ENCODE results near the gene EHMT2.
"Not testable (repeated sequence)": the region's sequence is repeated elsewhere in the genome, so short reads cannot be mapped to it uniquely, and the experiment has no call there.

The EHMT2 gene

DNA sequence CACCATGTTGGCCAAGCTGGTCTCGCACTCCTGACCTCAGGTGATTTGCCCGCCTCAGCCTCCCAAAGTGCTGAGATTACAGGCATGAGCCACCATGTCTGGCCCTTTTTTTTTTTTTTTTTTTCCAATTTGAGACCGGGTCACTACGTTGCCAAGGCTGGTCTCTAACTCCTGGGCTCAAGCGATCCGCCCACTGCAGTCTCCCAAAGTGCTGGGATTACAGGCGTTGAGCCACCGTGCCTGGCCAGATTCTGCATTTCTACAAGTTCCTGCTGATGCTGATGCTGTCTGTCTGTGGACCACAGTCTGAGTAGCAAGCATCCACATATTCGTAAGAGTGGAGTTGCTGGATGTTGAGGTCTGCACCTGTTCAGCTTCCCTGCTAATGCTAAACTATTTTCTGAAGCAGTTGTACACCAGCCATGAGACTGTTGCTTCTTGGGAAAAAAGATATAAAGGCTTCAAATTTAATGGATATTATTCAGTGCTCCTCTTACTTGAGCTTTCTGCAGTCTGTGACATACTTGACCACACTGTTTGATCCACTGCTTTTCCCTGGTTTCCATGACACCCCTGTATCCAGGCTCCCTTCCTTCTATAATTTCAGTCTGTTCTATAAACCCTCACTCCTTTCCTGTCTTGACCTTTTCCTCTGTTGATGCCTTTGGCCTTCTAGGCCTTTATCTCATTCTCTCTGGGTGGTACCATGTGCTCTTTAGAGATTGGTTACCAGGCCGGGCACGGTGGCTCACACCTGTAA lies 14.5 kb upstream of the EHMT2 start:
- DNase-seq = no peak

DNA sequence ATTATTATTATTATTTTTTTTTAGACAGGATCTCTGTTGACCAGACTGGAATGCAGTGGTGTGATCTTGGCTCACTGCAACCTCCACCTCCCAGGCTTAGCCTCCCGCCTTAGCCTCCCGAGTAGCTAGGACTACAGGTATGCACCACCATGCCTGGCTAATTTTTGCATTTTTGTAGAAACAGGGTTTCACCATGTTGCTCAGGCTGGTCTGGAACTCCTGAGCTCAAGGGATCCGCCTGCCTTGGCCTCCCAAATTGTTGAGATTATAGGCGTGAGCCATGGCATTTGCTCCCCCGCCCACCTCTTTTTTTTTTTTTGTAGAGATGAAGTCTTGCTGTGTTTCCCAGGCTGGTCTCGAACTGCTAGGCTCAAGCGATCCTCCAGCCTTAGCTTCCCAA lies 11.8 kb upstream of the EHMT2 start:
- DNase-seq = not testable (repeated sequence)

DNA sequence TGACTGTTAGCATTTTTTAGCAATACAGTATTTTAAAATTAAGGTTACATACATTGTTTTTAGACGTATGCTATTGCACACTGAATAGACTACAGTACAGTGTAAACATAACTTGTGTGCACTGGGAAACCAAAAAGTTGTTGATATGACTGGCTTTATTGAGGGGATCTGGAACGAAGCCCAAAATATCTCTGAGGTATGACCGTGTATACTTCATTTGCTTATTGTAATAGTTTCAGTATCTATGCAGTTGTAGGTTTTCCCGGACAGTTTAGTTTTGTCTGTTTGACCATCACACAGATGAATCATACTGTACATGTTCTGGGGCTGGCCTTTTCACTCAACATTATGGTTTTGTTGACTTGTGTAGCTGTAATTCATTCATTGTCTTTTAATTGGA lies 11.3 kb upstream of the EHMT2 start:
- DNase-seq = no peak

DNA sequence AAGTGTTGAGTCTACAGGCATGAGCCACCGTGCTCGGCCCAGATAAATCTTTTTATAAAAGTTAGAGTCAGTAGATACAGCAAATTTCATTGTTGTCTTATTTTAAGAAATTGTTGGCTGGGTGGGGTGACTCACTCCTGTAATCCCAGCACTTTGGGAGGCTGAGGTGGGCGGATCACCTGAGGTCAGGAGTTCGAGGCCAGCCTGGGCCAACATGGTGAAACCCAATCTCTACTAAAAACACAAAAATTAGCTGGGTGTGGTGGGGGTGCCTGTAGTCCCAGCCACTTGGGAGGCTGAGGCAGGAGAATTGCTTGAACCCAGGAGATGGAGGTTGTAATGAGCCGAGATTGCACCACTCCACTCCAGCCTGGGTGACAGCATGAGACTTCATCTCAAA lies 10.8 kb upstream of the EHMT2 start:
- DNase-seq = not testable (repeated sequence)

DNA sequence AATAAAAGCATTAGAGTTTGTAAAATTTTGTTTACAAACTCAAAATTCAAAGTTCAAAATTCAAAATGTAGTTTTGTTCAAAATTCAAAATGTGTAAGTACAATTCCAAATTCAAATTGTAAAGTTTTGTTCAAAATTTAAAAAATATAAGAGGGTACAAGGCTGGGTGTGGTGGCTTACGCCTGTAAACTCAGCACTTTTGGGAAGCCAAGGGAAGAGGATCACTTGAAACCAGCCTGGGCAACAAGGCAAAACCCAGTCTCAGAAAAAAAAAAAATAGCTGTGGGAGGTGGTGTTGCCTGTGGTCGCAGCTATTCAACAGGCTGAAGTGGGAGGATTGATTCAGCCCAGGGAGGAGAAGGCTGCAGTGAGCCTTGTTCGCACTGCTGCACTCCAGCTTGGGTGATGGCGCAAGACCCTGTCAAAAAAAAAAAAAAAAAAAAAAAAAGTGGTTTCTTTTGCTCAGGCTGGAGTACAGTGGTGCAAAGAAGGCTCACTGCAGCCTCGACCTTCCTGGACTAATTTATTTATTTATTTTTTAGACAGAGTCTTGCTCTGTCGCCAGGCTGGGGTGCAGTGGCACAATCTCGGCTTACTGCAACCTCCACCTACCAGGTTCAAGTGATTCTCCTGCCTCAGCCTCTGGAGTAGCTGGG lies 9.8 kb upstream of the EHMT2 start:
- DNase-seq = no peak

DNA sequence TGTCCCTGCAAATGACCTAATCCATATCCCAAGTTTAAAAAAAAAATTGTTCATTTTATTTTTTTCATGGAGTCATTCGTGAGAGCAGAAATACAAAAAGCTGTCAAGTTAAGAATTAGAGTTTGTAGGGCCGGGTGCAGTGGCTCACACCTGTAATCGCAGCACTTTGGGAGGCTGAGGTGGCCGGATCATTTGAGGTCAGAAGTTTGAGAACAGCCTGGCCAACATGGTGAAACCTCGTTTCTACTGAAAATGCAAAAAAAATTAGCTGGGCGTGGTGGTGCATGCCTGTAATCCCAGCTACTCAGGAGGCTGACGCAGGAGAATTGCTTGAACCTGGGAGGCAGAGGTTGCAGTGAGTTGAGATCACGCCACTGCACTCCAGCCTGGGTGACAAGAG lies 9.2 kb upstream of the EHMT2 start:
- not testable (repeated sequence) for DNase-seq

DNA sequence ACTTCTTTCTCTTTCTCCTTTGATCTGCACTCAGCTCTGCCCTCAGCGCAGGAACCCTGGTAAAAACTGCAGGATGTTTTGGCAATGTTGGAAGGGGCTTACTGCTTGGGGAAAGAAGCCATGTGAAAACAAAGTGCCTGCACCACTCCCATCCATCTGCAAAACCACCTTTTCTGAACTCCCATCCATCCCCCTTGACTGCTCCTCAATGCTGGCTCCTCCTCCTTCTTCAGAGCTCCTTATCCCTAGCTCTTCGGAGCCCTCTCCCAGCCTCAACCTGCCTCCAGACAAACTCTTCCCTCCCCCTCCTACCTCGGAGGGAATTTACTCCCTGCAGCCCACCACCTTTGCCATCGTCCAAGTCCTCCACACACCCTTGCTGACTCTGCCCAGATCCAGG lies 8.6 kb upstream of the EHMT2 start:
- no peak for DNase-seq

DNA sequence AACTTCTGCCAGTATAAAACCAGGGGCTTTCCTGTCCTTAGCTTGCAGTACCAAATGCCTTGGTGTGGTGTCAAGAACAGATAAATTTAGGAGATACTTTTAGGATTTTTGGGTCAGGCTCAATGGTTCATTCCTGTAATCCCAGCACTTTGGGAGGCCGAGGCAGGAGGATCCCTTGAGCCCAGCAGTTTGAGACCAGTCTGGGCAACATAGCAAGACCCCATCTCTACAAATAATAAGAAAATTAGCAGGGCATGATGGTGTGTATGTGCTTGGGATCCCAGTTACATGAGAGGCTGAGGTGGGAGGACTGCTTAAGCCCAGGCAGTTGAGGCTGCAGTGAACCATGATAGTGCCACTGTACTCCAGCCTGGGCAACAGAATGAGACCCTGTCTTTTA lies 7.5 kb upstream of the EHMT2 start:
- no peak for DNase-seq

DNA sequence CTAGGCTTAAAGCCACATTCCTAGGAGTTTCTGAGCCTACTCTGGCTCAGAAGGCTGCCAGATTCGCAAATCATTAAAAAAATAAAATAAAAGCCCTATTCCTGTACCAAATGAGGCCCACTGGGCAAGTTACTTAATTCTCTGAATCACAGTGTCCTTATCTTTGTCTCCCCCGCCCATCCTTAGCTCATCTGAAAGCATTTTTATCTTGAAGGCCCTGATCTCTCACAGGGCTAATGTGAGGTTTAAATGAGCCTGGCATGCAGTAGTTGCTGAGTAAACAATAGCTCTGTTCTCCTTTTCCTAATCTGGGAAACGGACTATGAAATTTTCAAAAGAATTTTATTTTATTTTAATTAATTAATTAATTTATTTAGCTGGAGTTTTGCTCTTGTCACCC lies 6.5 kb upstream of the EHMT2 start:
- no peak for DNase-seq

DNA sequence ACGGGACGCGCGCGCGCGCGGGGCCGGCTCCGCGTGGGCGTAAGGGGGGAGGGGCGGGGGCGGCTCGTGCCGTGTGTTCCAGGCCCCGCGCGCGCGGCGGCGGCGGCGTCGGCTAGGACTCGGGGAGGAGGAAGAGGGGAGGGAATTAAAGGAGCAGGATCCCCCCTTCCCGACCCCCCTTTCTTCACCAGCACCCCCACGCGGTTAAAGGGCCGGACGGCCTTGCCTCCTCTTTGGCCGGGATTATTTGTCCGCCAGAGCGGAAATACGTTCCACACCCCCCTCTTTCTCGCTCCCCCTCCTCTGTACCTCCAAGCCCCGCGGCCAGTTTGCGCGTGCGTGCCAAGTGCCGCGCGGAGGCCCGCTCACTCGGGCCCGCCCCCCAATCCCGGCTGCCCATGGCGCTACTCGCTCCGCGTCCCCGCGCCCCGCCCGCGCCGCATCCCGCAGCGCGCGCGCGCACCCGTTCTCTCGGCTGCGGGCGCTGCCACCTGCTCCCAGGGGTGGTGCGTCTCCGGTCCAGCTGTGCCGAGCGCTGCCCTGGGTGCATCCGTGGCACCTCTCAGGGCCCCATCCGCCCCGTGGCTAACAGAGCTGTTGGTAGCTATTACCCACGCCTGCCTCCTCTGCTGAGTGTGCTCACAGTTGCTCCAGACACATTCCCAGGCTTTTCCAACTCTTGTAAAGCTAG lies 4.6 kb upstream of the EHMT2 start, which contains the start of gene ZBTB12:
TSS of gene ZBTB12 (minus strand) at position 134 of the 691 bp plus-strand sequence. CDS start 781 bp downstream, outside the sequence.
- peak; percentile 81 for DNase-seq

DNA sequence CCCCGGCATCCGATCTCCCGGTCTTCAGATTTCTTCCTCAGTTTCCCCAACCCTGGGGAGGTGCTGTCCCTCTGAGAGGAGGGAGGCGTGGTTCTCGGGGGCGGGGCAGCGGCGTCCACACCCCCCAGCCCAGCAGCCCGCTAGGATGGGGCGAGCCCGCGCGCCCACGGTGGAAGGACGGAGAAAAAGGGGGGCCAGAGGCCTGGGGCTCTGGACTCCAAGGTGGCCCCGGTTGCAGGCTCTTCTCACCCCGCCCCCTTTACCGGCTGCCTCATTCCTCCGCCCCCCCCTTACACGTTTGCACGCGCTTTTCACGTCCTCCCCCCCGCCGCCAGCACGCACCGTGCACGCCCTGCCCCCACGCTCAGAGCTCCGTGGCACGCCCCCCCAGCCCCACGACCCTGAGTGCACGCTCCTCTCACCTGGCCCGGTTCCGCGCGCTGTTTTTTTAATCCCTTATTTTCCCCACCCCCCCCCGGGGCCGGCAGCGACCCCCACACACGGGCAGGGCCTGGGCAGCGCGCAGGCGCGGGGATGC lies 4.0 kb upstream of the EHMT2 start:
- DNase-seq = peak; percentile 72

DNA sequence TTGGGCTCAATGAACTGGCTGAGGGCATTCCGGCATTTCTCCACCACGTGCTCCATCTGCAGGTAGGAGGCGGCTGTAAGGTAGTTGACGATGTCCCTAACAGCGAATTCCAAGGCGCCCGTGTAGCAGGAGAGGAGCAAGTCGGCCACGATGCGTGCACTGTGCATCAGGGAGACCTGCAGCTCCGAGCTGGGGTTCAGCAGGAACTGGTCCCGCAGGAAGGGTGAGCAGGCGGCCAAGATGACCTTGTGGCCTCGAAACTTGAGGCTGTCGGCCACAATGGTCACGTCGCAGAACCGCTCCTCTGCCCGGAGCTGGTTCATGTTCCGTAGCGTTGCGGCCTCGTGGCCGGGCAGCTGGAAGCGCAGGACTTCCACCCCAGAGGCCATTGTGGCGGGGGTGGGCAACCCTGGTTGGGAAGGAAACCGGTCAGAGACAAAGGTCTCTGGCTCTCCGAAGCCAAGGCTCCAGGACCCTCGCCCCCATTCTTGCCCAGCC lies 3.5 kb upstream of the EHMT2 start:
- no peak for DNase-seq

DNA sequence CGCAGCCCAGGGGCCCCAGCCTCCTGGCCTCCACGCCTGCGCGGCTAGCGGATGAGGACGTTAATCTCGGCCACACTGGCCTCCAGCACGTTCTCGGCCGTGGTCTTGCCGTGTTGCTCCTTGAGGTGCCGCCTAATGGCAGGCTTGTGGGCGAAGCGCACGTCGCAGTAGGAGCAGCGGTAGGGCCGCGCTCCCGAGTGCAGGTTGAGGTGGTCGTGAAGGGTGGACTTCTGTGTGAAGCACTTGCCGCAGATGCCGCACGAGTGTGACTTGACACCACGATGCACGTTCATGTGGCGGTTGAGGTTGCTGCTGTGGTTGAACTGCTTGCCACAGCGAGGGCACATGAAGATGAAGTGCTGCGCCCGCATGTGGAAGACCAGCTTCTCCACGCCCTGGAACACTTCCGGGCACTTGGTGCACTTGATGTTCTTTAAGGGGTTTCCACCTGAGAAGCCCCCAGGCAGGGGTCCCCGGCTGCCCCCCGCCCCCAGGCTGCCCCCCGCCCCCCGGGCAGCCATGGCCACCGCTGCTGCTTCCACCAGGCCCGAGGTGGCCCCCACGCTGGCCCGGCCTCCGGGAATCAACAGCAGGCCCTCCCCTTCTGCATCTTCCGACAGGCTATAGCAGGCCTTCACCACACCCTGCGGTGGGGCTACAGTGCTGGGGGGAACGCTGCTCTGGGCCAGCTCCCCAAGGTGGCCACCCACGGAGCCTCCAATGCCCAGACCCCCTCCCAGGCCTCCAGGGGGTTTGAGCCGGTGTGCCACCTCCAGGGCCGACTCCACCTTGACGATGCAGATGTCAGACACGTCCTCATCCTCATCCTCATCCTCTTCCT lies 2.6 kb upstream of the EHMT2 start:
- DNase-seq = no peak

DNA sequence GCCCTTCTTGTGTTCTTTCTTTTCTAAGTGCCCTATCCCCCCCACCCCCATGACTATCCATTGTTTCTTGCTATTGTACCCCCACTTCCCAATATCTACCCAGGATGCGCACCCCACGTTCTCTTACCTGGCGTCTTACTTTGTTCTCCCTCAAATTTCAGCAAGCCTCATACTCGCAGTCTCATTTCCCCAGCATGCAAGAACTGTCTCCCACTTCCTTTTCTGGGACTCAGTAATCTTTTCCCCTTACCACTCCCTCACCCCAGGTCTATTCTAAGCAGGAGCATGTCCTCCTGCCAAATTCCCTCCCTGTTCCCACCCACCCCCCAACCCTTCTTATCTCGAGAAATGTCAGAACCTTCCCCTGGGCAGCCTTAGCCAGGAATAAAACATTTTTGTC lies 1.7 kb upstream of the EHMT2 start:
- no peak for DNase-seq

DNA sequence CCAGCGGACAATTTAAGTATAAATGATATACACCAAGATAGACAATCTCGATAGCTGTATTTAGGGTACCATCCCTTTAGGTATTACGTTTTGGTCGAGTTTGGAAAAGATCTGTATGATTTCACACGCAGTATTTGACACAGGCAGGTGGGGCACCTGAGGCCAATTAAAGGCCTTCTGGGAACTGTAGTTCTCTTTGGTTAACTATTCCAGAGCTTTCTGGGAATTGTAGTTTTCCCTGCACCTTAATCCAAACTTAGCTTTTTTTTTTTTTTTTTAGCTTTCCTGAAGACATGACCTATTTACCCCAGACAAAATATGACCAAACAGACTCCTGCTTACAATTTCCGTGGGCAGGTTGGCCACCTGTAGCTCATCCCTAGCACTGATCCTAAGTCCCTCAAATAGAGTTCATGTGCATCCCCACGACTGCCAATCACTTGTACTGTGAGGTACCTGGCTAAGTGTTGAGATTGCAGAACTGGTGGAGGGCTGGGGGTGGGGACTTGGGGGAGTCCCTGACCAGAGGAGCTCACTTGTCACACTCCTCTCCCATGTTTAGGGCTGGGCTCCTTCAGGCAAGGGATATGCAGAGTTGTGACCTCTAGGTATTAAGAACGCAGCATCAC lies 999 bp upstream of the EHMT2 start:
- peak; percentile 22 for DNase-seq

DNA sequence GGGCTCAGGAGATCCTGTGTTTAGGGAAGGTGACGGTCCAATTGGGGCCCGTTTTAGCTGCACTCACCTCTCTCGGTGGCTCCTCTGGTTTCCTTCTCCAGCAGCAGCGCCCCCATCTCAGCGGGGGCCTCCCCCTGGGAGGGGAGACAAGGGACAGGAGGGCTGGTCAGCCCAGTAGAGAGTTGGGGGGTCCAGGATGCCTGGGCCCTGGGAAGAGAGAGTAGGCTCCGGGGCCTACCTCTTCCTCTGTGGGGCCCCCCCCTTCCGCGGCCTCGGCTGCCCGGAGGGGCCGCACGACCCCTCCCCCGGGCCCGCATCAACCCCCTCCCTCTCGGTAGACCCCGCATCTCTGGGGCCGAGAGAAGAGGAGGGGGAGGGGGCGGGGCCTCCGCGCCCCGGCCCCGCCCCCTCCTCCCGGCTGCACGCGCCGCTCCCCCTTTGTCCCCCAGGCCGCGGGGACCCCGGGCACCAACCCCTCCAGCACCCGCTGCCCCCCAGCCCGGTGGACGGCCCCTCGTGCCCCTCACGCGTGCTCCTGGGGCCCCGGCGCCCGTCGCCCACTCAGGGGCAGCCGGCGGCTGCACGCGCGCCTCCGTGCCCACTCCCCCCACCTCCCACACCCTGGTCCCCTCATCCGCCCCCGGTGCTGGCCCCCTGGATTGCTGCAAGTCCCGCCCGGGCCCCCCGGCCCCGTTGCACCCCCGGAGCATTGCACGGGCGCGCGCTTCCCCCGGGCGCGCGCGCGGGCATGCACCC lies 464 bp downstream of the EHMT2 start:
- no peak for DNase-seq

DNA sequence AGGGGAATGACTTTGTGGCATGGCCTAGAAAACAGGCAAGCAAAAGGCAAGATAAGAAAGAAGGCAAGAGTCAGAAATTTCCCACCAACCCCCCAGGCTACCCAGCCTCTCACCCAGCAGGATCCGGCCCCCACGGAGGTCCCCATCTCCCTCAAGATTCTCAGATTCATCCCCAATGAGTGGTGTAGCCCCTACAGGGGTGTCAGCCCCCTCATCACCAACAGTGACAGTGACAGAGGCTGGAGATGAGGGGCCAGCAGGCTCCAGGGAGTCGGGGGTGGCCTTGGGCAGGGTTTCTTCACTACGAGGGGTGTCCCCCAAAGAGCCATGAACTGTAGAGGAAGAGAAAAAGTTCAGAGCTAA lies 1.0 kb downstream of the EHMT2 start:
- no peak for DNase-seq

DNA sequence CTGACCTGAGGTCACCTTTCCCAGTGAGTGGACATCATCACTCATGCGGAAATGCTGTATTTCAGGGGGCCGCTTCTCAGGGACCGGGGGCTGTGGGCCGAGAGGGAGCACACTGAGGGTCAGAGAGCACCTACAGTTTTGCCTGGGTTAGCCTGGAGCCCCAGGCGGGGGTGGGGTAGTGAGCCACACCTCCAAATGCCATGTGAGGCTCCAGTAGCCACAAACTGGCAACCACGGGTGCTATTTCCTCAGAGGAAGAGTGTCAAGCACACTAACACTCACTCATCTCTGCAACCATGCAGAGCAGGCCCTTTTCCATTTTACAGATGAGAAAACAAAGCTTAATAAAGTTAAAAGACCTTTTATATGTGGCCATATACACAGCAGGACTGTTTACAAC lies 4.7 kb downstream of the EHMT2 start:
- DNase-seq = no peak

DNA sequence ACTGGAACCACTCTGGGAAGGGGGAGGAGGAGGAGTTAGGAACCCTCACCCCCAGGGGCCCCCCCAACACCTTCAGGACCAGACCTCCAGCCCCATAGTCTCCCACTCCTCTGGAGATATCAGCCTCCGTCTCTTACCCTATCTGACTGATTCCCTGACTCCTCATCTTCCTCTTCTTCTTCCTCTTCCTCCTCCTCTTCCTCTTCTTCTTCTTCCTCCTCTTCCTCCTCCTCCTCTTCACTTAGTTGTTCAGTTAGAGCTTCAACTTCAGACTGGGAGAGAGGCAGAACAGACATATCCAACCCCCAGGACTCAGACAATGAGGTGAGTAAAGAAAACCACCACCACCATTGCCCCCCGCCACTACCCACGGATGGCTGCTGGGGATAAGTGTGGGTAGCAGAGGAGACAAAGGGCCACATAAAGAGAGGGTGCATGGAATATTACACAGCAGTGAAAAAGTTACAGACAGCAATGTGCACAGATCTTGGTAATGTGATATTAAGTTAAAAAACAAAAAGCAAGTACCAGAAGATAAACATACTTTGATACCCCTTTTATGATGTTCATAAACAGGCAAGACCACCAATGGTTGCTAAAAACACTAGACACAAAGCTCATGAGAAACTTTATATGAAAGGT lies 8.0 kb downstream of the EHMT2 start:
- no peak for DNase-seq

DNA sequence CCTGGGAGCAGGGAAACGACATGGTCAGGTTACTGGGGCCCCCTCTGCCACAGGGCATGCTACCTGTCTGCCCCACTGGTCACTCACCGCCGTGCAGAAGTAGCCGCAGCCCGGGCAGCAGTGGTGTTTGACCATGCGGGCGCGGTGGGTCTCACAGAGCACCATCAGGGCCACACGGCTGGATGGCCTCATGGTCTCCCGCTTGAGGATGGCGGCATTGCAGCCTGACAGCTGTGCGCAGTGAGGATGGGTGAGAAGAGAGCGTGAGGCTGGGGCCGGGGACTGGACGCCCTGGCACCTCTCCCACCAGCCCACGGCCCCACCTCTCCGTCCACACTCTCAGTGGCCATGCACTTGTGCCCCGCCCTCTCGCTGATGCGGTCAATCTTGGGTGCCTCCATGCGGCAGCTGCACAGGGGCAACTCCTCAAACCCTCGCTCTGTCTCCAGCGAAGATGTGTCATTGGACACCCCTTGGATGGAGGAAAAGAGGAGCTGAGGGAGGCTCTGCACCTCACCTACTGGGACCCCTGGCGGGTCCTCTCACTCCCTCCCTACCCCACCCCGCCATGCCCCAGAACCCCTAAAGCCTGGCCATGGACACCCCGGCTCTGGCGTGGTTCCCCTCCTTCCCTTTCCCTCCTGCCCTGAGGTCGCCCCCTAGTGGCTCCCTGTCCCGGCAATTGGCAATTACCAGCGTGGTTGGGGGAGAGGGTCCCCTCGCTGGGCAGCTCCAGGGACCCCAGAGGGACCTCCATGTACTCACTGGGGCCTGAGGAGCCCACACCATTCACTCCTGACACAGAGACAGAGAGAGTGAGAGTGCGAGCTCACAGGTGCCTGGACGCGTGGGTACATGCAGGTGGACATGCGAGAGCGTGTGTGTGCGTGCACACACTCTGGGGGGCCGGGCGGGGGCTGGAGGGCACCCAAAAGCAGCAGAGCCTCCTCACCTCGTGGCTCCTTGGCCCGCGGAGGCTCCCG lies 8.9 kb downstream of the EHMT2 start:
- peak; percentile 35 for DNase-seq
